ENCODE data around the gene TET1.
"Not testable (repeated sequence)": the region's sequence is repeated elsewhere in the genome, so short reads cannot be mapped to it uniquely, and the experiment has no call there.

The TET1 gene

DNA sequence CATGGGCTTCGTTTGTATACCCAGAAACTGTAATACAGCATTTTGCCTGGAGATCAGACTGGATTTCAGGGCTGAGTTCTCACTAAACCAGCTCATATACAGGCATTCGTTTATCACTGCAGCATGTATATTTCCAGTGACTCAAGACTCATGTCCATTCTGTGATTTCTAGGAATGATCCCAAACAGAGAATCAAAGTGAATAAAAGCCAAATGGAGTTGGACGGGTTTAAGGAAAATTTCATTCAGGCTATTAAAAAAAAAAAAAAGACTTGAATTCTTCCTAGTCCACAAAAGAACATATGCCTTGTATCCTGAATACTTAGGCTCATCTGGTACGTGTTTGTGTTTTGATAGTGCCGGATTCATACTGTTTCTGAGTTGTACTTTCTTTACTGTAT lies 46.8 kb downstream of the TET1 start:
- DNase-seq (ENCODE audit: low spot score) (no peak), FAIRE-seq (no peak)

DNA sequence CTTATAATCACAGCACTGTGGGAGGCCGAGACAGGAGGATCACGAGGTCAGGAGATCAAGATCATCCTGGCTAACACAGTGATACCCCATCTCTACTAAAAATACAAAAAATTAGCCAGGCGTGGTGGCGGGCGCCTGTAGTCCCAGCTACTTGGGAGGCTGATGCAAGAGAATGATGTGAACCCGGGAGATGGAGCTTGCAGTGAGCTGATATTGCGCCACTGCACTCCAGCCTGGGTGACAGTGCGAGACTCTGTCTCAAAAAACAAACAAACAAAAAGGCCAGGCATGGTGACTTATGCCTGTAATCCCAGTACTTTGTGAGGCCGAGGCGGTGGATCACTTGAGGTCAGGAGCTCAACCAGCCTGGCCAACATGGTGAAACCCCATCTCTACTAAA lies 49.9 kb downstream of the TET1 start:
- not testable (repeated sequence) for DNase-seq (ENCODE audit: low spot score); FAIRE-seq

DNA sequence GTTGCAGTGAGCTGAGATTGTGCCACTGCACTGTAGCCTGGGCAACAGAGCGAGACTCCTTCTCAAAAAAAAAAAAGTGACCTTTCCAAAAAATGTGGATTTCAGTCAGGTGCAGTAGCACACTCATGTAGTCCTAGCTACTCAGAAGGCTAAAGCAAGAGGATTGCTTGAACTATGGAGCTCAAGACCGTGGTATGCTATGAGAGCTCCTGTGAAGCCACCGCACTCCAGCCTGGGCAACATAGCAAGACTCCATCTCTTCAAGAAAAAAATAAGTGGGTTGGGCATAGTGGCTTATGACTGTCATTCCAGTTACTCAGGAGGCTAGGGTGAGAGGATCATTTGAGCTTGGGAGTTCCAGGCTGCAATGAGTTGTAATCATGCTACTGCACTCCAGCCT lies 51.1 kb downstream of the TET1 start:
- no peak for FAIRE-seq
- no peak for DNase-seq (ENCODE audit: low spot score)

DNA sequence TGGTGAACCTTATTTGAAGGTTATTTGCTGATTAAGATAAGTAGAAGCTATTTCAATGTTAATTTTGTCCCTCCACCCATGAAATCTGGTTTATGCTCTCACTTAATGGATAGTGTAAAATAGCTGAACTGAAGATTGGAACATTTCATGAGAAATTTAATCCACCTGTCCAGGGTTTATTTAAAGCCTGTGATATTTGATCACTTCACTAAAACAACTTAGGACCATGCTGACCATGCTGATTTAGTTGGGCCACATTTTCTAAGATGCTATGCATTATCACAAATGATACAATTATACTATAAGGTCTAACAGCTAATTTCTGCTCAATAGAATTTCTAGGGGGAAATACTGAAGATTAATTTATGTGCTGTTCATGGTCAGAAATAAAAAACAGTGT lies 53.8 kb downstream of the TET1 start:
- DNase-seq (ENCODE audit: low spot score); FAIRE-seq: not testable (repeated sequence)

DNA sequence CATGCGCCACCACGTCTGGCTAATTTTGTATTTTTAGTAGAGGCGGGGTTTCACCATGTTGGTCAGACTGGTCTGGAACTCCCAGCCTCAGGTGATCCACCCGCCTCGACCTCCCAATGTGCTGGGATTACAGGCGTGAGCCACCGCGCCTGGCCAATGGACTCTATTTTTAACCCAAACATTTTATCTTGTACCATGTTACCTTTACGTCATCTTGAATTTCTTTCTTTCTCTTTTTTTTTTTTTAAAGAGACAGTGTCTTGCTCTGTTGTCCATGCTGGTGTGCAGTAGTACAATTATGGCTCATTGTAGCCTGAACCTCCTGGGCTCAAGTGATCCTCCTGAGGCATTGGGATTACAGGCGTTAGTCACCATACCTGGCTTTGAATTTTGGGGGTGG lies 57.6 kb downstream of the TET1 start:
- DNase-seq (ENCODE audit: low spot score); FAIRE-seq: not testable (repeated sequence)

DNA sequence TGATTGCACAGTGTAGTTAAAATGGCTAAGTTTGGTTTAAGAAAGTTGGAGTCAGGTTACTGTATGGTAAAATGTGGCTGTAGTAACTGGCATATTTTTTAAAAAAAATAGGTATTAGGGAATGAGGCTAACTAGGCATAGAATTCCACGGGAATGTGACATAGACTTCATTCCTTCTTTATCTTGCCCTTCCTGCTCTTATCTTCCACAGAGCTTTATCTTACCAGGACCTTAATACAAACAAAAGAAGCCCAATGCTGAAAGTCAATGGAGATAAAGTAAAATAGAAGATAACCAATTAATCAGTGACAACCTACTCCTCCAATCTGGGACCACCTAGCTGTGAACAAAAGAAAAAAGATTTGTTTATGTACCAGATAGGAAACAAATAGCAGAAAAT lies 58.1 kb downstream of the TET1 start:
- DNase-seq (ENCODE audit: low spot score) (no peak), FAIRE-seq (no peak)

DNA sequence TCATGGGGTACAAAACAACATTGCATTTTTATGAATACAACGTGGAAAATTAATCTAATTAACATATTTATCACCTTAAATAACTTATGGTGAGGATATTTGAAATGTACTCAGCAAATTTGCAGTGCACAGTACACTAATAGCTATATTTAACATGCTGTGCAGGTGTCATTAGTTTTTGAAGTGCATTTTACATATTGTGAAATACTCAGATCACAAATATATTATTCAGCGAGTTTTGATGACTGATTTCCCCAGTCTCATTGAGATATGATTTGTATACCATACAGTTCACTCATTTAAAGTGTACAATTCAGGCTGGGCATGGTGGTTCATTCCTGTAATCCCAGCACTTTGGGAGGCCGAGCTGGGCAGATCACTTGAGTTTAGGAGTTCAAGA lies 59.5 kb downstream of the TET1 start:
- DNase-seq (ENCODE audit: low spot score) (no peak), FAIRE-seq (no peak)

DNA sequence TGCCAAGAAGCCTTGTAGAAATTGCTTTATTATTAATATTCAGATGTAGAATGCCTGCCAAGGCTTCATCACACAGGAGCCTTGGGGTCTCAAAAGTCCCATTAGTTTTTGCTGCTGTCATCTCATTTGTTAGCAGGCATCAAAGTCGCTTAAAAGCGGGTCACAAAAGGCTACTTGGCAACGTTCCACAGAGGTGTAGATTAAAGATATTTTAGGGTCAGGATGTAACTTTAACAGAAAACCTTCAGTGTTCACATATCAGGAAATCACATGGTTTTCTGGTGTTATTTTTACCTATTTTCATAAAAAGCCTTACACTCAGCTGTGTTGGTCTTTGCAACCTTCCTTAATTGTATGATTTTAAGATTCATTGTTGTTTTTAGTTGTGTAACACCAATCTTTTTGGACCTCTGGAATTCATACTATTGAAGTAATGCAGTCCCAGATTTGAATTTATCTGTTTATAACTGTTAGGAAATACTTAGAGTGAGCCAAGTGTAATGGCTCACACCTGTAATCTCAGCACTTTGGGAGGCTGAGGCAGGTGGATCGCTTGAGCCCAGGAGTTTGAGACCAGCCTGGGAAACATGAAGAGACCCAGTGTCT lies 65.3 kb downstream of the TET1 start:
- DNase-seq (ENCODE audit: low spot score), result no peak
- FAIRE-seq, result no peak

DNA sequence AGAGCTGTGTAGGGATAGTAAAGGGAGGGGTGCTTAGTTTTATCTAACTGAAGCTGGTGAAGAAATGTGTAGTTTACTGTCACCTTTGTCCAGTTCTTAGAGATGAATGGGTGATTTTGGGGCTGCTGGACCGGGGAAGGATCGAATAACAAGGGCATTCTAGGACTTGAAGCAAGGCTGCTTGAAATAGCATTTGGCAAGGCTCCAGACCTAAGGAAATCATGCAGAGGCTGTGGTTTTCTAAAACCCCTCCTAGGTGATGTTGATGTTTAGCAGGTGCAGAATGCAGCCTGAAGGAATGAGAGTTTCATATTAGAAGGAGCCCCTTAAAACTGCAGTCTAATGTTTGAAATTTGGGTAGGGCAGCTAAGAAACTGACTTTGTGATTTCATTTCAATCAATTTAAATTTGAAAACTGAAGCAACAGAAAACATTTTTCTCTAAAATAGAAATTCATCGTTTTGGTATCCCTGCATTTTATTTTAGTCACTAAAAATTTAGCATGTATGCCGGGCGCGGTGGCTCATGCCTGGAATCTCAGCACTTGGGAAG lies 68.5 kb downstream of the TET1 start:
- DNase-seq (ENCODE audit: low spot score) (no peak), FAIRE-seq (no peak)

DNA sequence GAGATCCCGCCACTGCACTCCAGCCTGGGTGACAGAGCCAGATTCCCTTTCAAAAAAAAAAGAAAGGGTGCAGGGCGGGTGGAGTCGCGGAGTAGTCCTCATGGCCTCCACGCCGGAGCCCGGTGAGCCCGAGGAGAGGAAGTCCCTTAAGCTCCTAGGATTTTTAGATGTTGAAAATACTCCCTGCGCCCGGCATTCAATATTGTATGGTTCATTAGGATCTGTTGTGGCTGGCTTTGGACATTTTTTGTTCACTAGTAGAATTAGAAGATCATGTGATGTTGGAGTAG lies 72.1 kb downstream of the TET1 start:
- FAIRE-seq; DNase-seq (ENCODE audit: low spot score): not testable (repeated sequence)

DNA sequence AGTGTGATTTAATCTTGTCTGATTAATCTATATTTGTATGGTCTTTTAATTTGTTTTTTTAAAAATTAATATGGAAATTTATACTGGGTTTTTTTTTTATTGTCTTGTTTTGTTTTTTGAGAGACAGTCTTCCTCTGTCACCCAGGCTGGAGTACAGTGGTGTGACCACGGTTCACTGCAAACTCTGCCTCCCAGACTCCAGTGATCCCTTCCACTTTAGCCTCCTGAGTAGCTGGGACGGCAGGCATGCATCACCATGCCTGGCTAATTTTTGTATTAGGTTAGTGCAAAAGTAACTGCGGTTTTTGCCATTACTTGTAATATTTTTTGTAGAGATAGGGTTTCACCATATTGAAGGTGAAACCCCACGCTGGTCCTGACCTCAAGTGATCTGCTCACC lies 73.1 kb downstream of the TET1 start:
- FAIRE-seq (no peak), DNase-seq (ENCODE audit: low spot score) (no peak)

DNA sequence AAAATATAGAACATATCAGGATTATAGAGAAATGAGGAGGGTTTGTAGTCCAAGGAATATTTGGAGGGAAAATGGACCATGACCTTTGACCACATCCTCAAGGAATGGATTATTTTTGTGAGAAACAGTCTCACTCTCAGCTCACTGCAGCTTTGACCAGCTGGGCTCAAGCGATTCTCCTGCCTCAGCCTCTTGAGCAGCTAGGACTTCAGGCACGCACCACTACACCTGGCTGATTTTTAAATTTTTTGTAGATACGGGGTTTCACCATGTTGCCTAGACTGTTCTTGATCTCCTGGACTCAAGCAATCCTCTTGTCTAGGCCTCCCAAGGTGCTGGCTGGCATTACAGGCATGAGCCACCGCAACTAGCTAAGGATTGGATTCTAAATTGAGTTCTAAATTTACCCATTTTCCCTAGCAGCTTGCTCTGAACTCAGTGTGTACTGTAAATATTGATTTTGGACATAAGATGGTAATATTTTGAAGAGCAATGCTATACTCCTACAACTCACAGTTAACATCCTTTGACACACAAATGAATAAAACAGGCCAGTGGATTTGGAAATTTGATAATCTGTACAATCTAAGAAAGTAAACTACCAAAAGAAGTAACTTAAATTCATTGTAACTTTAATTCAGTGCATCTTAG lies 73.8 kb downstream of the TET1 start:
- DNase-seq (ENCODE audit: low spot score) (no peak), FAIRE-seq (no peak)

DNA sequence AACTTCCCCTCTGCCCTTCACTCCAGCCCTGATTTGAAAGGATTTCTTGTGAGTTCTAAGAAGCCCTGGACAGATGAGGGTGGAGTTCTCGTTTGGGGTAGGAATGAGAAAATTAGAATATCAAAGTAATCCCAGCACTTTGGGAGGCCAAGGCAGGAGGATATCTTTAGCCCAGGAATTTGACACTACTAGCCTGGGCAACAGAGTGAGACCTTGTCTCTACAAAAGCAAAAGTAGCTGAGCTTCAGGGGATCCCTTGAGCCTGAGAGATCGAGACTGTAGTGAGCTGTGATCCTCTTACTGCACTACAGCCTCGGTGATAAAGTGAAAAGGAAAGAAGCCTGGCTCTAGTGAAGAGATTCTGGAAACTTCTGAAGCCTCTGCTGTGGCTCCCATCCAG lies 76.2 kb downstream of the TET1 start:
- no peak for DNase-seq (ENCODE audit: low spot score)
- no peak for FAIRE-seq

DNA sequence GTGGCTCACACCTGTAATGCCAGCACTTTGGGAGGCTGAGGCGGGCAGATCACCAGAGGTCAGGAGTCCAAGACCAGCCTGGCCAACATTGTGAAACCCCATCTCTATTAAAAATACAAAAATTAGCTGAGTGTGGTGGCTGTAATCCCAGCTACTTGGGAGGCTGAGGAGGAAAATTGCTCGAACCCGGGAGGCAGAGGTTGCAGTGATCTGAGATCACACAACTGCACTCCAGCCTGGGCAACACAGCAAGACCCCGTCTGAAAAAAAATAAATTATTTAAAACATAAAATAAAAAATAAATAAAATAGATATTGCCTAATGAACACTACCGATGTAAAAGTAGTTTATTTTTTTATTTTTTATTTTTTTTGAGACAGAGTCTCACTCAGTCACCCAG lies 83.4 kb downstream of the TET1 start:
- DNase-seq (ENCODE audit: low spot score); FAIRE-seq: not testable (repeated sequence)

DNA sequence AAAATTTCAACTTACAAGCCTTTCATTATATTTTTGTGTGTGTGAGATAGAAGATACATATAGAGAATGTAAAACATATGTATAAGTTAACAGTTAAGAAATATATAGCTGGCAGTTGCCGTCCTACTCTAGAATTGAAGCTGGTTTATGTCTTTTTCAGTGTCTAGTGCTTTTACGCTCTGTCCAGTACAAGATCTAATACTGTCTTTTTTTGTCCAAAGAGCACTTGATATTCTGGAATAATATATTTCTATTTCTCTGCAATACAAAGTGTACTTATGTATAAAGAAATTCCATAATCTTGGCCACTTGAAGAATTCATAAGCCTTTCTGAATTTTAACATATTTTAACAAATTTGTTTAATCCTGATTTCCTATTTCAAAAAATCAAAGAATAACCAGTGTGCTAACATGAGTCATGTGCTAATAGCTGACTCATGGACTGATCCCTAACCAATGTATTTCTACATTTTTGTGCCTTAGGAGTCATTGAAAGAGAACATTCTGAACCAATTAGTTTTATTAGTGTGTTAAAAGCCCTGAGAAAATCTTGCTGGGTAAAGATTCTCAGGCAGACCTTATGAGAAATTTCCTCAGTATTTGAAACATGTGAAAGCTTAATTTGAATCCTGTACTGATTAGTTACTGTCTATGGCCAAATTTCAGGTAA lies 87.7 kb downstream of the TET1 start:
- DNase-seq (ENCODE audit: low spot score) (peak; percentile 67), FAIRE-seq (peak; percentile 97)

DNA sequence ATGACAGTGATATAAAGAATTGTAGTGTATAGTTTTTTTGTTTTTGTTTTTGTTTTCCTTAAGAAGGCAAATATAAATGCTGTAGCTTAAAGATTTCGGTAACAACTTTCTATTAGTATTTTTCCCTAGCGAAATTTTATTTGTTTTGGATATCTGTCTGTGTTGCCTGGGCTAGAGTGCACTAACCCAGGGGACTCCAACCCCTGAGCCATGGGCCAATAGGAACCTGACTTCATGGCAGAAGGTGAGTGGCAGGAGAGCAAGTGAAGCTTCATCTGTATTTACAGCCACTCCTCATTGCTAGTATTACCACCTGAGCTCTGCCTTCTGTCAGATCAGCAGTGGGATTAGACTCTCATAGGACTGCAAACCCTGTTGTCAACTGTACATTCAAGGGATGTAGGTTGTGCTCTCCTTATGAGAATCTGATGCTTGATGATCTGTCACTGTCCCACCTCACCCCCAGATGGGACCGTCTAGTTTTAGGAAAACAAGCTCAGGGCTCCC lies 95.5 kb downstream of the TET1 start:
- FAIRE-seq (no peak), DNase-seq (ENCODE audit: low spot score) (no peak)

DNA sequence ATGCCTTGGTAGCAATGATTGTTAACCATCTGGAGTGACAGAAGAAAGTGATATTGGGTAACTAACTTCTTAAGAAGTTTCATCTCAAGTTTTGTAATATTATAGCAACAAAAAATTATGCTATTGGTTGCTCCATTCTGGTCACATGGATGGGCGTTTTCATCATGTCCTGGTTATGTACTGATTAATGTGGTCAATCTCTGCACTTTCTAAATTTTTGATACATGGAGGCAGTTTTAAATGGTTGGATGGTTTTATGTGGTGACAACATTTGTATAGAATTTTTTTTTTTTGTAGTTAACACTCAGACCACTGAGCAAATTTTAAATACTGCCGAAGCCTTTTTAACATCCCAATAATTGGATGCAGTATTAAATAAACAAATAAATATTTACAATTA lies 105.7 kb downstream of the TET1 start:
- DNase-seq (ENCODE audit: low spot score) (peak; percentile 85), FAIRE-seq (no peak)

DNA sequence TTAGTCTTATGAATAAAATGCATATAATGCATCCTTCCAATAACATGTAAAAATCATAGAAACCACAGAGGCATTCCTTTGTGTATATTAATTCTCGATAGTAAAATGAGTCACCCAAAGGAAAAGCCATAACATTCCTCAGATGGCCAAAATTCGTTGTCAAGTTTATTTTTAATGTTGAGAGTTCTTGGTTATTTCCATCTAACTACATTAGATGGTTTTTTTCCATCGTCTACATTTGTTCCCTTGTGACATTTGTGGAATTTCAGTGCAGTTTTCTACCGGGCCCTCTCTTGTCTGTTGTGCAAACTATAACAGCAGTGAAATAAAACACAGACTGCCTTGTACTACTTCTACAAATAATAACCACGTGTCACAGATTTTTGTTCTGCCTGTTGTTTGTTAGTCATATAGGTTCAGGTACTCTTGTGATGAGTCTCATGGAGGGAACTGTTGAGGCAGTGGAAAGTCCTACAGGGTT lies 106.2 kb downstream of the TET1 start:
- peak; percentile 97 for FAIRE-seq

DNA sequence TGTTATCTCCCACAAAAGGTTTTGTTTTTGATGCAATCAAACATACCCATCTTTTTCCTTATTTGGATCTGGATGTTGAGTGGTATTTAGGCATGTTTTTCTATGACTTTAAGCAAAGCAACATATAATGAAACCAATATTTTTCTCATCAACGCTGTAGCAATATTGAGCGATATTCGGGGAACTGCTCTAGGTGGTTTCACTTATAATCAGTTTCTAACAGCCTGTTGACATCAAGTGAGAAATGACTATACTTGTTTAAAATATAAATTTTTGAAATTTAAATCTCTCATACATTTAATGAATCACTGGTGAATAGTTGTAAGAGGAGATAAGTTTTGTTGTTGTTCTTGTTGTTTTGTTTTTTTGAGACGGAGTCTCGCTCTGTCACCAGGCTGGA lies 108.1 kb downstream of the TET1 start:
- DNase-seq (ENCODE audit: low spot score) (no peak), FAIRE-seq (no peak)

More for the DNA sequence above, 106.2 kb downstream of the TET1 start:
- DNase-seq (ENCODE audit: low spot score), result peak; percentile 86

DNA sequence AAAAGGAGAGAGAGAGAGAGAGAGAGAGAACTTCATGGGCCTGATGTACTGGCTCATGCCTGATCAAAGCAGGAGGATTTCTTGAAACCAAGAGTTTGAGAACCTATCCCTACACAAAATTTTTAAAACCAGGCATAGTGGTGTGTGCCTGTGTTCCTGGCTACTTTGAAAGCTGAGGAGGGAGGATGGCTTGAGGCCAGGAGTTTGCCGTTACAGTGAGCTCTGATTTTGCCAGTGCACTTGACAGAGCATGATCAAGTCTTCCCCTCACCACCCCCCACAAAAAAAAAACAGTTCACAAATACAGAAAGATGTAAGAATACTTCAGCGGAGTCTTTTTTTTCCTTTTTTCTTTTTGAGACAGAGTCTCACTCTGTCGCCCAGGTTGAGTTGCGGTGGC lies 108.8 kb downstream of the TET1 start:
- FAIRE-seq, result no peak
- no peak for DNase-seq (ENCODE audit: low spot score)

DNA sequence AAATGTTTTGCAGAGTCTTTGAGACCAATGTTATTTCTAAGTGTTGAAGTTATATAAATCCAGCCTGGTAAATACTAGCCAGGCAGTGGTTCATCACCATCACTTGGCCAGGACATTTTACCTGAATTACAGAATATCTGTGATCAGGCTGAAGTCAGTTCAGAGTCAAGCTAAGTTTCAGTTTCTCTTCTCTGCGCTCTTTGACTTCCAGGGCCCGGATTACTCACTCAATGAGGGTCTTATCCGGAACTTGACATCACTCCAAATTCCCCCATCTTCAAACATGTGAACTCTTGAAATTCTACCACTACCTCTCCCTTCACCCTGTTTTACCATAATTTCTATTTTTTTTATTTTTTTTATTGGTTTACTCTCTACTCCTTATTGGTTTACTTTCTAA lies 124.3 kb downstream of the TET1 start:
- FAIRE-seq, result no peak

DNA sequence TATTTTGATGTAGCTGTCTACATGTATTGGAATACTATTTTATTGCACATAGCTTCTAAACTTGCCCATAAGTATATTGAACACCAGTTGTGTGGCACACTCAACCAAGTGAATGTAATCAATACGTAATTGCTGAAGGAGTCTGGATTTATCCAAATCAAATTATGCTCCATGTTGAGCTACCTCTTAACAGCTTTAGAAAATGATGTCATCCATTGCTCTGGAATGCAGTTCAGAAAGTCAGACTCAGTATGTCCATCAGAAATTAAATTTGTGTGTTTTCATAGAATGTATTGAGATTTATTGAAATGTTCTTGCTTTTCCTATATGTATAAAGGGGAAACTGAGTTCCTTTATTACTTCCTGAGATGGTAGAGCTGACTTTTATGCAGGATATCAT lies 135.9 kb downstream of the TET1 start:
- no peak for FAIRE-seq
- DNase-seq (ENCODE audit: low spot score), result no peak

More for the DNA sequence above, 124.3 kb downstream of the TET1 start:
- DNase-seq (ENCODE audit: low spot score), result no peak
